DOHH2 (cell line): ENCODE results near the gene HTD2.

ENCODE experiments used
- H3F3A ChIP-seq: fragments of 200-600 bp; sonication (generic), shearing (Covaris generic); 2 replicates; pipeline ENCODE4 v1.6.0; 2016; ENCODE audit warnings: antibody characterized with exemption, mild to moderate bottlenecking; ENCODE audit not compliant: control insufficient read depth, insufficient read depth
- H3K27ac ChIP-seq: fragments of 200-600 bp; sonication (generic); 2 replicates; pipeline ENCODE4 v1.5.1; 2014; ENCODE audit warnings: low read depth, mild to moderate bottlenecking, low read length, moderate library complexity
- H3K27me3 ChIP-seq: fragments of 200-600 bp; sonication (generic); 2 replicates; pipeline ENCODE4 v1.6.1; 2014; ENCODE audit warnings: mild to moderate bottlenecking, low read length, mixed read lengths; ENCODE audit not compliant: control insufficient read depth
- H3K36me3 ChIP-seq: fragments of 200-600 bp; sonication (generic); 2 replicates; pipeline ENCODE4 v1.6.1; 2014; ENCODE audit warnings: mild to moderate bottlenecking, low read length, moderate library complexity, mixed read lengths; ENCODE audit not compliant: control insufficient read depth
- H3K4me1 ChIP-seq: fragments of 200-600 bp; sonication (generic); 2 replicates; pipeline ENCODE4 v1.6.1; 2014; ENCODE audit warnings: mild to moderate bottlenecking, low read length, mixed read lengths; ENCODE audit not compliant: control insufficient read depth
- H3K4me2 ChIP-seq: fragments of 200-600 bp; sonication (generic); 2 replicates; pipeline ENCODE4 v1.6.0; 2014; ENCODE audit warnings: mild to moderate bottlenecking, low read length, moderate library complexity
- H3K4me3 ChIP-seq: fragments of 200-600 bp; sonication (generic); 2 replicates; pipeline ENCODE4 v1.5.1; 2014; ENCODE audit warnings: mild to moderate bottlenecking, low read length, mixed read lengths
- H3K79me2 ChIP-seq: fragments of 200-600 bp; sonication (generic); 2 replicates; pipeline ENCODE4 v1.6.1; 2014; ENCODE audit warnings: mild to moderate bottlenecking, low read length, mixed read lengths; ENCODE audit not compliant: control insufficient read depth
- H3K9me2 ChIP-seq: fragments of 200-600 bp; sonication (generic); replicated peaks from 2 replicates; pipeline ENCODE4 v1.6.1; 2014; ENCODE audit warnings: mild to moderate bottlenecking, low read length, mixed read lengths; ENCODE audit not compliant: control insufficient read depth
- H3K9me3 ChIP-seq: fragments of 200-600 bp; sonication (generic); 2 replicates; pipeline ENCODE4 v1.6.1; 2014; ENCODE audit warnings: antibody characterized with exemption, low read length, mixed read lengths; ENCODE audit not compliant: control insufficient read depth, insufficient read depth
- H4K20me1 ChIP-seq: fragments of 200-600 bp; sonication (generic); 2 replicates; pipeline ENCODE4 v1.6.0; 2014; ENCODE audit warnings: low read depth, mild to moderate bottlenecking, antibody characterized with exemption, low read length, moderate library complexity; ENCODE audit not compliant: control insufficient read depth, insufficient read depth
- CTCF ChIP-seq: fragments of 200-600 bp; sonication (generic); IDR thresholded peaks from one replicate; pipeline ENCODE4 v1.5.1; 2014; ENCODE audit warnings: antibody characterized with exemption, mild to moderate bottlenecking, low read depth, low read length; ENCODE audit not compliant: poor library complexity, severe bottlenecking
- EZH2phosphoT487 ChIP-seq: fragments of 200-600 bp; sonication (generic); IDR thresholded peaks from 2 replicates; pipeline ENCODE4 v1.6.1; 2017; ENCODE audit warnings: borderline replicate concordance, mild to moderate bottlenecking, antibody characterized with exemption, low read length, moderate library complexity, mixed read lengths

HTD2 gene

DNA sequence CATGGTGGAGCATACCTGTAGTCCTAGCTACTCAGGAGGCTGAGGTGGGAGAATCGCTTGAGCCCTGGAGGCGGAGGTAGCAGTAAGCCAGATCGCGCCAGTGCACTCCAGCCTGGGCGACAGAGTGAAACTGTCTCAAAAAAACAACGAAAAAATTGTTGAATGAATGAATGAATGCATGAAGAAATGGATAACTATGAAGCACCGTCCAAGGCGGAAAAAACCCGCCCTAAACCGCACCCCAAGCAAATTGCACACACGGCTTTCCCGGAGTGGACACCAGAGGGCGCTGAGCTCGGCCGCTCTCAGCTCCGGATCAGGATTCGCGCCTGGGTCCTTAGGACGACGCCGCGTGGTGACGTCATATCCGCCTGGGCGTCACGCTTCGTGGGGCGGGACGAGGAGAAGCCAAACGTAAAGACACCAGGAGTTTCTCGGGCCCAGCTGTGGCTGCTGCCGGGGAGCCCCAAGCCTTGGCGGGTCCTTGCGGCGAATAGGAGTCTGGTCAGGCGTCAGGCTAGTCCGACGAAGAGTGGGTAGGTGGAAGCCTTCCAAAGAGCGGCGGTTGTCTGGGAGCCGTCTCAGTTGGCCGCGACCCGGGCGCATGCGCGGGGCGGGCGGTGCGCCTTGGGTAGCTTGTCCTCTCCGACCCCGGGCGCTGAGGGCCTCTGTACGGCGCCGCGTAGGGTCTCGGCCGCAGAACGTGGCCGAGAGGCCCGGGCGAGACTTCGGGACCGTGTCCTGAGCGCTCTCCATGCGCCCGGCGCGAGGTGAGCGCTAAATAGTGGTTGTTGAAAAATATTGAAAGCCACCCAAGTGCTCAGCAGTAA lies at the start of gene HTD2, which contains the start of gene RPP14:
HTD2 (plus strand) TSS at position 639 of the 830 bp plus-strand sequence. CDS start 11,094 bp downstream, outside the sequence.
RPP14 (plus strand) TSS at position 364 of the 830 bp plus-strand sequence. CDS start 4,085 bp downstream, outside the sequence.
- Histone ChIP-seq H3K27me3 (peaks cover 9% of the 10 kb centered on the region), H3K9me3 (no peaks in the 10 kb centered on the region; the same call in 1 of the 2 replicates), H3K27ac (peak within 1 kb of the TSS; percentile 74), H3K79me2 (peaks cover 47% of the 10 kb centered on the region), H3K9me2 (no peaks in the 10 kb centered on the region), H3K4me2 (peak within 1 kb of the TSS; percentile 97), H3K4me3 (peak within 1 kb of the TSS; percentile 88), H3K4me1 (peaks cover 21% of the 10 kb centered on the region), H3F3A (no peaks in the 10 kb centered on the region), H3K36me3 (peaks cover 37% of the 10 kb centered on the region), H4K20me1 (peaks cover 18% of the 10 kb centered on the region)
- TF ChIP-seq EZH2phosphoT487 (no peak), CTCF (peak; percentile 85)

DNA sequence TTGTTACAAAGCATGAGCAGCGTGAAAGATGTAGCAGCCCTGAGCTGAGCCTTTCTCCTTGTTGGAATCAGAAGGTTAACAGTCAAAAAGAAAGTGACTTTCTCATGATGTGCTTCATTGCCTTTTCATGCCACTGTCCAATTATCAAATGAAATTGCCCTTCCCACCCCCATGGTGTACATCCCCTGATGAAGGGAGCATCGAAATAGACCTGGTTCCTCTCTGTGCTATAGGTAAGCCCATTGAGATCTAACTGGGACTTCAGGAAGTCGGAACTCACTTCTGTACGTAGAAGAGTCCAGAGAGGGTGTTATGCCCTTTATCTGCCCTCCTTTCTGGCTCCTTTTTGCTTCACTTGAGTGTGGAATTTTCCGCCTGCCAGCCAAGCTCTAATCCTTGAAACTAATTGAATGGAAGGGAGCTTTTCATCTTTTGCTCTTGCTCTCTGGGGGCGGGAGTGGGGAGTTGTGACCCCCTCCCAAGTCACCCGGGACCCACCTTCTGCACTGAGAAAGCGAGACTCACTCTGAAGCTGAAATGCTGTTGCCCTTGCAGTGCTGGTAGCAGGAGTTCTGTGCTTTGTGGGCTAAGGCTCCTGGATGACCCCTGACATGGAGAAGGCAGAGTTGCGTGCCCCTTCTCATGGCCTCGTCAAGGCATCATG lies 47.8 kb upstream of the HTD2 start:
- no peaks in the 10 kb centered on the region for H3K9me3 ChIP-seq
- no peaks in the 10 kb centered on the region for H3F3A ChIP-seq
- H4K20me1 ChIP-seq, result no peaks in the 10 kb centered on the region
- no peak overlapping the region for H3K27ac ChIP-seq
- no peaks in the 10 kb centered on the region for H3K36me3 ChIP-seq
- no peaks in the 10 kb centered on the region for H3K27me3 ChIP-seq
- TF ChIP-seq EZH2phosphoT487, result no peak
- TF ChIP-seq CTCF, result no peak
- no peak overlapping the region for H3K4me2 ChIP-seq
- H3K4me1 ChIP-seq, result no peaks in the 10 kb centered on the region
- no peak overlapping the region for H3K4me3 ChIP-seq
- H3K9me2 ChIP-seq, result no peaks in the 10 kb centered on the region
- no peaks in the 10 kb centered on the region for H3K79me2 ChIP-seq

GRCh38 chr3:58260261-58260731 lies 46.0 kb upstream of the HTD2 start:
- no peaks in the 10 kb centered on the region for H3K36me3 ChIP-seq
- H3K4me2 ChIP-seq, result no peak overlapping the region
- H3K27ac ChIP-seq, result no peak overlapping the region
- no peaks in the 10 kb centered on the region for H3K79me2 ChIP-seq
- H3K27me3 ChIP-seq, result no peaks in the 10 kb centered on the region
- H3K4me3 ChIP-seq, result no peak overlapping the region
- no peaks in the 10 kb centered on the region for H3K9me3 ChIP-seq
- H3K9me2 ChIP-seq, result no peaks in the 10 kb centered on the region
- H4K20me1 ChIP-seq, result no peaks in the 10 kb centered on the region
- no peaks in the 10 kb centered on the region for H3K4me1 ChIP-seq
- TF ChIP-seq EZH2phosphoT487, result no peak
- H3F3A ChIP-seq, result no peaks in the 10 kb centered on the region

DNA sequence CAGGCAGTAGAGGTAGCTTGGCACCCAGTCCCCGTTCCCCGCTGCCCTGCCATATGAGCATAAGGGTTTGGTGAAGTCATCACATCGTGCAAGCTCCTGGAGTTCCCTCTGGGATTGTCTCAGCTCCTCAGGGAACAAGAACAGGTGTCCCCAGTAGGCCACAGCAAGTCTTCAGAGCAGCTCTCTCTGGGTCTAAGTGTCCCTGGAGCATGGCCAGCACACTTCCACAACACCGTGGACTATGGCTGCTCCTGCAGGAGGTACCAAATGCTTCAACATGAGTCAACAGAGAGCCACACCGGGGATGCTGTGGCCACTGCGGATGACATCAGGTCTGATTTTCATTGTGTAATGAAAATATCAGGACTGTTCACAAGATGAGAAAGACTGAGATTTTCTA lies 45.6 kb upstream of the HTD2 start:
- no peak overlapping the region for H3K4me3 ChIP-seq
- no peak overlapping the region for H3K4me2 ChIP-seq
- H3K36me3 ChIP-seq, result no peaks in the 10 kb centered on the region
- no peaks in the 10 kb centered on the region for H3K9me2 ChIP-seq
- no peaks in the 10 kb centered on the region for H3F3A ChIP-seq
- no peaks in the 10 kb centered on the region for H4K20me1 ChIP-seq
- no peaks in the 10 kb centered on the region for H3K4me1 ChIP-seq
- no peaks in the 10 kb centered on the region for H3K9me3 ChIP-seq
- H3K27ac ChIP-seq, result no peak overlapping the region
- no peaks in the 10 kb centered on the region for H3K27me3 ChIP-seq
- no peak for TF ChIP-seq CTCF
- TF ChIP-seq EZH2phosphoT487, result no peak
- H3K79me2 ChIP-seq, result no peaks in the 10 kb centered on the region
